Stimulated activated CD4-positive, alpha-beta T cell treated with anti-CD3 and anti-CD28 coated beads, Interleukin-15, amount 100 ng/mL, for 48 hours (primary cell): ENCODE results near the gene ICAM1.

Experiments used
- DNase-seq, 2 donors: peaks; one replicate each; pipeline ENCODE4 v3.0.0-alpha.2; 2020; ENCODE audit warnings: low read depth in 2 of 2

The ICAM1 gene

GRCh38 chr19:10321417-10321797 is 50.5 kb downstream of the ICAM1 start:
- DNase-seq = no peak

DNA sequence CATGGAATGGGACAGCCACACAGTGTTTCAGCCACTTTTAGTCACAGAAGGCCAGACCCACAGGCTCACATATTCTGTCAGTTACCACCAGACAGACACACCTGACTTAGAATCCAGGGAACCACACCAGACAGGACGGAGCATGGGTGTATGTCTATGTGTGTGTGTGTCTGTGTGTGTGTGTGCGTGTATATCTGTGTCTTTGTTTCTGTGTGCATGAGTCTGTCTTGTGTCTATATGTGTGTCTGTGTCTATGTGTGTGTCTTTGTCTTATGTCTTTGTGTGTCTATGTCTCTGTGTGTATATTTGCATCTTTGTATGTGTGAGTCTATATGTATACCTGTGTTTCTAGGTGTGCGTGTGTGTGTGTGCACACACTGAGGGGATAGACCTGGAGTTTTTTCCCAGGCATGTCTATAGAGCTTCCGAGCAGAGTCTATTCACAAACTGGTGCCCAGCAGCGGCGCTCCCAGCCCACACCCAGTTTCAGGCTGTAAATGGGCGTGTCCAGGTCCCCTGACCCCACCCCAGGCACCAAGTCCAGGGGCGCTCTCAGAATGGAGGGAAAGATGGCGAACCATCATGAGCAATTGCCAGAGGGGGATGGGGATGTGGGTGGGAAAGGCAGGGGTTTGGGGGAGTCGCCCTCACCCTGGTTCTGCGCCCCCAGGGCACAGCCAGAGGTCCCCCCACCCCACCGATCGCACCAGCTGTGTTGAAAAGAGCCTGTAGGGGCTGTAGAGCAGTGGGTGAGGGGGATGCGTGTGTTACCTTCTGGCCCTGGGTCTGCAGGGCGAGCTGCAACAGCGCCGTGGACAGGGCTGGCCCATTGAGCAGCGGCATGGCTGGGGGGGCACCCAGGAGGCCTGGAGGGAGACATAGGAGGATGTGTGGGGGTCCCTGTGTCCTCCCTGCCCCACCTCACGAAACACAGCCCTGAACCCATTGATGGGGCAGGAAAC is 51.2 kb downstream of the ICAM1 start:
- DNase-seq = no peak

DNA sequence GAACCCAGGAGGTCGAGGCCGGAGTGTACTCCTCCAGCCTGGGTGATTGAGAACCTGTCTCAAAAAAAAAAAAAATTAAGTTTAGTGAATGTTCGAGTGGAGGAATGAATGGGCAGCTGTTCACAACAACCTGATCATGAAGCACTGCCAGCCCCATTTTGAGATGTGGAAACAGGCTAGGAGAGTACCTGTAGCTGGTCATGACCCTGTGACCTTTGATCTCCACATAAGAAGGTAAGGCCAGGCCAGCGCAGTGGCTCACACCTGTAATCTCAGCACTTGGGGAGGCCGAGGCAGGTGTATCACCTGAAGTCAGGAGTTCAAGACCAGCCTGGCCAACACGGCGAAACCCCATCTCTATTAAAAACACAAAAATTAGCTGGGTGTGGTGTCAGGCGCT is 54.8 kb downstream of the ICAM1 start:
- no peak for DNase-seq

DNA sequence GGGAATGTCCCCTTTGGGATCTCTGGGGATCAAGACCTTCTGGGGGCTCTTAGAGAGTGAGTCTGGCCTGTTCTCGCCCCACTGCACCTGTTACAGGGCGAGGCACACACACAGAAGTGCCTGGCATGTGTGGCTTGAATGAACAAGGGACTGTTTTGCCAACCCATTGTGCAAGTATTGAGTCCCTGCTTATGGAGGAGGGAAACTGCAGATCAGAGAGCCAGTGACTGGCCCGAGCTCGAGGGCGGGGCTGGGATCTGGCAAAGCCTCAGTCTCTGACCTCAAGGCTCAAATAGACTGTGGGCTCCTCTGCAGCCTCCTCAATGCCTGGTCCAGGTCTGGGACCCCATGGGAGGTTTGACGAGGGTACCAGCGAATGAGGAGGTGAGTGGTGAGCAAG is 56.9 kb downstream of the ICAM1 start:
- no peak for DNase-seq

GRCh38 chr19:10328558-10329429 is 57.9 kb downstream of the ICAM1 start:
- no peak for DNase-seq

DNA sequence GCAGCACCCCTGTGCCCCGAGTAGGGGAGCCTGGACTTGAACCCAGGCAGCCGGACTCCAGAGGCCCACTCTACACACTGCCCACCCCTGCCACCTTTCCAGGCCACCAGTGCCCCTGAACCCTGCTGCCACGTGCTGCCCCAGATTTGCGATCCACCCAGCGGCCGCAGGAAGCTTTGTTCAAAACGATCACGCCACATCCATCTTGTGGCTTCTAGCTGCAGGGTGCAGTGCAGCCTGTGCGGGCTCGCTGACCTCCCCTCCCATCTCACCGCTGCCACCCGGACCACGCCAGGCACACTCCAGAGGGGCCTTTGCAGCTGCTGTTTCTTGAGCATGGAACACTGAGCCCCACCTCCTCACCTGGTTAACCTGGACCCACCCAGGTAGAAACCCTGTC is 58.6 kb downstream of the ICAM1 start:
- DNase-seq = no peak

DNA sequence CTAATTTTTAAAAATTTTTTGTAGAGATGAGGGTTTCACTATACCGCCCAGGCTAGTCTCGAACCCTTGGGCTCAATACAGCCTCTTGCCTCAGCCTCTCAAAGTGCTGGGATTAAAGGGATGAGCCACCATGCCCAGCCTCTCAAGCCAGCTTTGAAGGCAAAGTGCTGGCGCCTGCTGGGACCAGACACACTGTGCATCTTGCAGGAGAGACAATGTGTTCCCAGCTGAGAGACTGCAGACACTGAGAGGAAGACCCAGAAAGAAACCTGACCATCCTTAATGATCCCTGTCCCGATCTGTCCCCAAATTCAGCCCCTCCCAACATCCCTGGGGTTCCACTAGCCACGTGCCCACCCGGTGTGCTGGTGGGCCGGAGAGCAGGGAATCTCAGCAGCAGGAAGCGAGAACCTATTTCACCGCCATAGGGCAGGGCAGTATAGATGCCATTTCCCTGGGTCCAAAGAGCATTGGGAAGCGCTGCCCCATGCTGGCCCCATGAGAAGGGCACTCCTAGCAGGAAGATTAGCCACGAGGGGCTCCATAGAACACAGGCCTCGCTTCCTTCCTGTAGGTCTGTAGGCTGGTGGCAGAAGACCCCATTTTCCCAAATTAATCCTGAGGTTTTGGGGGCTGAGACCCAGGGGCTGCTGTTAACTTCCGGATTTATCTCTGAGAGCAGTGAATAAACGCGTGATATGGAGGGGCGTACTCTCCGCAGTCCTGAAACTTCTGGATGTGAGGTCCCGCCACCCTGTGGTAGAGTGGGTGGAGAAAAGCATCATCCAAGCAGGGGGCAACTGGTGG is 61.4 kb downstream of the ICAM1 start:
- DNase-seq = no peak

DNA sequence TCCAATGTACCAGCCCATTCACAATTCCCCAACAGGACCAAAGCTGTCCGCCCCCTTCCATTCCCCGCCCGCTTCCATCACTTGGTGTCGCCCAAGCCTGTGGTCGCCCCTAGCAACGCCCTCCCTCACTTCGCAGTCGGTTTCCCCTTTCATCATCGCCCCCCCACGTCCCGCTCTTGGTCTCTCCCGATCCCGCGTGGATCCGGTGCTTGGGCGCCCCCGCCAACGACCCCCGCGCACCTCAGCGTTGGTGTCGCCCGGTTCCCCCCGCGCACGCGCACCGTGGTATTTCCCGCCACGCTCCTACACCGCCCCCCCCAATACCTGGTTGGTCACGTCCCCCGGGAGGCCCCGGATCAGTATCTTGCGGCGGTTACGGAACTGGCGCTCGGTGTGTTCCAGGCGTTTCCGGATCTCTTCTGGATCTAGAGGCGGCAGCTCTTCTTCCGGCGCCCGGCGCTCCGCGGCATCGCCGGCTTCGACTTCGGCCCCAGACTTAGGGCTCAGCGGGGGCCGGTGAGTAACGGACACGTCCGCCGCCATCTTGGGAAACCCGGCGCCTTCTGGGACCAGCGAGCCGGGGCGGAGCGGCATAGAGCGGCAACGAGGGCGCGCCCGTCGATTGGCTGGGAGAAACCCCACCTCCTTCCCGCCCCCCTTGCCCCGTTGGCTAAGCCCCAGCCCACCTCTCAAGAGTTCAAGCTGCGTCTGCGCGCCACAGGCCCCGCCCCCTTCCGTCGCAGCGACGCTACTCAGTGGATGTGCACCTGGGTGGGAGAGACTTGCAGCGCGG is 62.2 kb downstream of the ICAM1 start, which contains the start of gene RAVER1:
RAVER1 (minus strand) TSS at position 565 of the 793 bp plus-strand sequence; CDS start at position 543, 22 bp downstream.
- peak; percentile 98 for DNase-seq

DNA sequence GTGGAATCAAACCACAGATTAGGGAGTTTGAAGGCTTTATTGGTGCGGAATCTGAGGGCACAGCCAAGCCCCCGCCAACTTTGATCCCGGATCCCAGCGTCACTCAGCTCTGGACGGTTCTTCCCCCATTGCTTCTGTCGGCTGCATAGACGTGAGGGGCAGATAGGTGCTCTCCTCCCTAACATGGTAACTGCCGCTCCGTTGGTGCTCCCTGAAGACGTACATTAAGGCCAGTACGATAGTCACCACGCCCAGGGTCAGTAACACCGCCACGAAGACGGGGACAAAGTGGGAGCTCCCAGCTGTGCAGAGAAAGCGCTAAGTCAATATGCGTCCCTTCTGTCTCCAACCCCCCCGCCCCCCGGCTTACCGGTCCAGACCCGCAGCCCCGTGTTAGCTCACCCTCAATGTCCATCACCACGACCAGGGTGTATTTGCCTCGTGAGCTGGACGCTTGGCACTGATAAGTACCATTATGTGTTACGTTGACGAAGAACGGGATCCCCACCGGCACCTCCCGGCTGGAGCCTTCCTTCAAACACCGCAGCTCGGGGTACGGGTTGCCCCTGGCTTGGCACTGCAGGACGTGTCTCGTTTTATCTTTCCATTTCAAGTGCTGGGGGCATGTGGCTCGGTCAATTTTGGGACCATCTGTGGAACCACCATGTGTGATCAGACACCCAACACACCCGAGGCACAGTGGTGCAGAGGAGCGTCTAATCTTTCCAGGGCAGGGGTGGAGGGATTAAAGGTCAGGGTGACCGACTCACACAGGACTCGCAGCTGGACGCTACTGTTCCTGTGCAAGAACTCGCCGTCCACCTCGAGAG is 63.1 kb downstream of the ICAM1 start:
- DNase-seq = no peak

GRCh38 chr19:10334588-10335351 is 63.9 kb downstream of the ICAM1 start:
- DNase-seq = peak; percentile 31 to 56

DNA sequence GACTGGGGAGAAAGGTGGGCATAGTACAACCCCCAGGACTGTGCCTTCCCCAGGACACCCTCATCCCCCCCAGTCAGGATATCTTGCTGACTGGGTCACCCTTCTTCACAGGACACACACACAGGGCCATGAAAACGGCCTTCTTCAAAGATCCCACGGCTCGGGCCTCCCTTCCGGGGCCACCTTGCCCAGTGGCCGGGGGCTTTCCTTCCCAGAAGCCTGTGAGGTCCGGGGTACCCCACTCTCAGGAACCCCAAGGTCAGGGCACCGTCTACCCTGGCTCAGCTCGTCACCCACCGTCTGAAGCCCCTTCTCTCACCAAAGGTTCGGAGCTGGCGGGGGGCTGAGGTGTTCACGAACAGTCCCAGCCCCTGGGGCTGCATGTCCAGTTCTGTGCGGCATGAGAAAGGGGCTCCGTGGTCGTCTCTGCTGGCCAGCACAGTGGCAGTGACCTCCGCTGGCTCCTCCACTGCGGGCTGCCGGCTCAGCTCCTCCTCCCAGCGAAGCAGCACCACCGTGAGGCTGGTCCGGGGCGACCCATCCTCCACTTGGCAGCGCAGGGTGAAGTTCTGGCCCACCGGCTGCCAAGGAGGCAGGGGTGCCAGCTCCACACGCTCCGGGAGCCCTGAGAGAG is 64.5 kb downstream of the ICAM1 start:
- no peak for DNase-seq
